Ishikawa (cell line): ENCODE results near the gene HABP4.

ENCODE experiments used
- CEBPB ChIP-seq: IDR thresholded peaks from 2 replicates; pipeline ENCODE4 v1.6.1; 2012
- CREB1 ChIP-seq: IDR thresholded peaks from 2 replicates; pipeline ENCODE4 v1.6.1; 2012; ENCODE audit warnings: low read depth
- EGR1 ChIP-seq: IDR thresholded peaks from 2 replicates; pipeline ENCODE4 v1.6.1; 2012
- EP300 ChIP-seq: IDR thresholded peaks from 2 replicates; pipeline ENCODE4 v1.6.1; 2012; ENCODE audit warnings: borderline replicate concordance
- FOXM1 ChIP-seq: IDR thresholded peaks from 2 replicates; pipeline ENCODE4 v1.6.1; 2012; ENCODE audit warnings: low read depth, borderline replicate concordance
- NFIC ChIP-seq: IDR thresholded peaks from 2 replicates; pipeline ENCODE4 v1.6.1; 2012
- RAD21 ChIP-seq: IDR thresholded peaks from 2 replicates; pipeline ENCODE4 v1.6.1; 2012; ENCODE audit warnings: low read depth
- TAF1 ChIP-seq: IDR thresholded peaks from 2 replicates; pipeline ENCODE4 v1.6.1; 2012; ENCODE audit warnings: low read depth, mild to moderate bottlenecking
- TCF12 ChIP-seq: IDR thresholded peaks from 2 replicates; pipeline ENCODE4 v1.6.1; 2012; ENCODE audit warnings: low read depth
- TEAD4 ChIP-seq: IDR thresholded peaks from 2 replicates; pipeline ENCODE4 v1.6.1; 2012
- YY1 ChIP-seq: IDR thresholded peaks from 2 replicates; pipeline ENCODE4 v1.6.1; 2012; ENCODE audit warnings: low read depth
- ZBTB7A ChIP-seq: IDR thresholded peaks from 2 replicates; pipeline ENCODE4 v1.6.1; 2012; ENCODE audit warnings: low read depth
- TF ChIP-seq, protein P1 (sequence below): IDR thresholded peaks from 2 replicates; pipeline ENCODE4 v1.6.1; 2012
- TF ChIP-seq, protein P2 (sequence below): IDR thresholded peaks from 2 replicates; pipeline ENCODE4 v1.6.1; 2012; ENCODE audit warnings: low read depth, mild to moderate bottlenecking
- TF ChIP-seq, protein P3 (sequence below): IDR thresholded peaks from 2 replicates; pipeline ENCODE4 v1.6.1; 2012

HABP4 gene

DNA sequence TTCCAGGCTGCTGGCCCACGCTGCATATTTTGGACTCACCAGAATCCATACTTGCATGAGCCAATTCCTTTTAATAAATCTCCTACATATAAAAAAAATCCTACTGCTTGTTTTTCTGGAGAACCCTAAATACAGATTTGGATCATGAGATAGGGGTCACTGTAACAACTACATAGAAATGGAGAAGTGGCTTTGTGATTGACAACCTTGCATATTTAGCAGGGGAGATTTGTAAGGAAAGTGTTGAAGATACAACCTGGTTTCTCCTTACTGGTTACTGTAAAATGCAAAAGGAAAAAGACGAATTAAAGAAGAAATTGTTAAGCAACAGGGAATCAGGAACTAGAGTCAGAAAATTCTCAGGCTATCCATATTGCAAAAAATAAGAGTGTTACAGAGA is 74.8 kb downstream of the HABP4 start:
- TF ChIP-seq ZBTB7A (no peak), TAF1 (no peak), TCF12 (no peak), YY1 (no peak), TEAD4 (no peak), EP300 (no peak), RAD21 (no peak), CREB1 (no peak)
- TF ChIP-seq, protein P1, sequence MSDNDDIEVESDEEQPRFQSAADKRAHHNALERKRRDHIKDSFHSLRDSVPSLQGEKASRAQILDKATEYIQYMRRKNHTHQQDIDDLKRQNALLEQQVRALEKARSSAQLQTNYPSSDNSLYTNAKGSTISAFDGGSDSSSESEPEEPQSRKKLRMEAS = no peak
- TF ChIP-seq, protein P2, sequence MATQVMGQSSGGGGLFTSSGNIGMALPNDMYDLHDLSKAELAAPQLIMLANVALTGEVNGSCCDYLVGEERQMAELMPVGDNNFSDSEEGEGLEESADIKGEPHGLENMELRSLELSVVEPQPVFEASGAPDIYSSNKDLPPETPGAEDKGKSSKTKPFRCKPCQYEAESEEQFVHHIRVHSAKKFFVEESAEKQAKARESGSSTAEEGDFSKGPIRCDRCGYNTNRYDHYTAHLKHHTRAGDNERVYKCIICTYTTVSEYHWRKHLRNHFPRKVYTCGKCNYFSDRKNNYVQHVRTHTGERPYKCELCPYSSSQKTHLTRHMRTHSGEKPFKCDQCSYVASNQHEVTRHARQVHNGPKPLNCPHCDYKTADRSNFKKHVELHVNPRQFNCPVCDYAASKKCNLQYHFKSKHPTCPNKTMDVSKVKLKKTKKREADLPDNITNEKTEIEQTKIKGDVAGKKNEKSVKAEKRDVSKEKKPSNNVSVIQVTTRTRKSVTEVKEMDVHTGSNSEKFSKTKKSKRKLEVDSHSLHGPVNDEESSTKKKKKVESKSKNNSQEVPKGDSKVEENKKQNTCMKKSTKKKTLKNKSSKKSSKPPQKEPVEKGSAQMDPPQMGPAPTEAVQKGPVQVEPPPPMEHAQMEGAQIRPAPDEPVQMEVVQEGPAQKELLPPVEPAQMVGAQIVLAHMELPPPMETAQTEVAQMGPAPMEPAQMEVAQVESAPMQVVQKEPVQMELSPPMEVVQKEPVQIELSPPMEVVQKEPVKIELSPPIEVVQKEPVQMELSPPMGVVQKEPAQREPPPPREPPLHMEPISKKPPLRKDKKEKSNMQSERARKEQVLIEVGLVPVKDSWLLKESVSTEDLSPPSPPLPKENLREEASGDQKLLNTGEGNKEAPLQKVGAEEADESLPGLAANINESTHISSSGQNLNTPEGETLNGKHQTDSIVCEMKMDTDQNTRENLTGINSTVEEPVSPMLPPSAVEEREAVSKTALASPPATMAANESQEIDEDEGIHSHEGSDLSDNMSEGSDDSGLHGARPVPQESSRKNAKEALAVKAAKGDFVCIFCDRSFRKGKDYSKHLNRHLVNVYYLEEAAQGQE = no peak
- TF ChIP-seq, protein P3, sequence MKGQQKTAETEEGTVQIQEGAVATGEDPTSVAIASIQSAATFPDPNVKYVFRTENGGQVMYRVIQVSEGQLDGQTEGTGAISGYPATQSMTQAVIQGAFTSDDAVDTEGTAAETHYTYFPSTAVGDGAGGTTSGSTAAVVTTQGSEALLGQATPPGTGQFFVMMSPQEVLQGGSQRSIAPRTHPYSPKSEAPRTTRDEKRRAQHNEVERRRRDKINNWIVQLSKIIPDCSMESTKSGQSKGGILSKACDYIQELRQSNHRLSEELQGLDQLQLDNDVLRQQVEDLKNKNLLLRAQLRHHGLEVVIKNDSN = no peak

DNA sequence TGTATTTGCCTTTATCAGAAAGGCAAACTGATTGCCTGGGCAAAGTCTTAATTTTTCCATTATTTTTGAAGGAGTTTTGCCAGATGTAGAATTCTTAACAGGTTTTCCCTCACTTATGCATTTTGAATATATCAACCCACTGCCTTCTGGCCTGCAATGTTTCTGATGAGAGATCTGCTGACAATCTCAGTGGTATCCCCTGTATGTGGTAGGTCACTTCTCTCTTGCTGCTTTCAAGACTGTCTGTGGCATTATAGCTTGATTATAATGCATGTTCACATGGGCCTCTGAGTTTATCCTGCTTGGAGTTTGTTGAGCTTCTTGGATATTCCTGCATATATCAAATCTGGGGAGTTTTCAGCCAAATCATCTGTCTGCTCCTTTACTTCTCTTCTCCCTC is 82.2 kb downstream of the HABP4 start:
- TF ChIP-seq TEAD4 (no peak), YY1 (no peak), TAF1 (no peak), EGR1 (no peak), CREB1 (no peak), NFIC (no peak), FOXM1 (no peak)
- TF ChIP-seq, protein P2 = no peak
- TF ChIP-seq, protein P3 = no peak

DNA sequence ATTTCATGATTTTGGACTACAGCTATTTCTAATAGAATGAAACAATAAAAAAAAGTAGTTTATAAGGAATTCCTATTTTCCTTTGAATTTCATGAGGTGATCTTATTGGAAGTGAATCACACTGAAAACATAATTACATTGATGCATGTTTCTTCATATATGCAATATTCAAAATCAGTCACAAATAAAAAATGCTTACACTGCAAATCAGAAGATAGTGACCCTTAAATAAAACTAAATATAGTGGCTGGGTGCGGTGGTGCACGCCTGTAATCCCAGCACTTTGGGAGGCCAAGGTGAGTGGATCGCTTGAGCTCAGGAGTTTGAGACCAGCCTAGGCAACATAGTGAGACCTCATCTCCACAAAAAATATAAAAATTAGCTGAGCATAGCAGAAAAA is 90.1 kb downstream of the HABP4 start:
- TF ChIP-seq, protein P1 = no peak
- TF ChIP-seq NFIC (no peak), ZBTB7A (no peak), CREB1 (no peak), YY1 (no peak), FOXM1 (no peak), CEBPB (no peak), RAD21 (no peak)
- TF ChIP-seq, protein P2 = no peak
